ENCODE data around the gene CD52. TPM values are rescaled to one million over a fixed set of nuclear protein-coding genes. Genes with fewer than 3 reads are reported as not detected.
A peak's percentile ranks its signal among the peaks of the same experiment; 100 is the strongest.

Gene CD52
- total RNA-seq, 6 donors from 2014 or later: 74.4 to 437 (median 172) TPM

GRCh38 chr1:26321315-26322041 is 3.7 kb downstream of the CD52 start:
- TF ChIP-seq CTCF (IDR thresholded peaks at IDR 0.05) (peak; percentile 84 to 96 (median 94)), POLR2A (IDR thresholded peaks at IDR 0.05) (no peak)
- Histone ChIP-seq H3K36me3 (no peaks in the 10 kb centered on the region), H3K4me3 (no peak overlapping the region), H3K27me3 (no peaks in the 10 kb centered on the region), H3K9me3 (no peaks in the 10 kb centered on the region), H3K27ac (peak overlapping the region in 2 of 4 donors; percentile 18 to 25), H3K4me1 (peaks cover 10 to 21% (median 14%) of the 10 kb centered on the region in 4 donors)
- peak in 1 of 2 donors; percentile 94 for DNase-seq
- WGBS, 2 donors: 14 to 20% methylated on average over 12 to 16 of the region's 16 CpGs
- ATAC-seq (ENCODE audit: low FRiP score in 2 of 2): peak; percentile 91 to 94

GRCh38 chr1:26322042-26322331 is 4.2 kb downstream of the CD52 start:
- Histone ChIP-seq H3K4me3 (no peak overlapping the region), H3K36me3 (no peaks in the 10 kb centered on the region), H3K27me3 (no peaks in the 10 kb centered on the region), H3K4me1 (peaks cover 10 to 21% (median 14%) of the 10 kb centered on the region in 4 donors), H3K27ac (no peak overlapping the region), H3K9me3 (no peaks in the 10 kb centered on the region)
- TF ChIP-seq POLR2A (IDR thresholded peaks at IDR 0.05) (no peak), EP300 (IDR thresholded peaks at IDR 0.05) (no peak), CTCF (IDR thresholded peaks at IDR 0.05) (no peak), POLR2AphosphoS5 (IDR thresholded peaks at IDR 0.05) (no peak)
- ATAC-seq (ENCODE audit: low FRiP score in 2 of 2) (no peak), DNase-seq (no peak)
- WGBS, 2 donors: 69 to 77% methylated on average over 8 to 10 of the region's 10 CpGs

- WGBS, 2 donors: 91 to 95% methylated on average over 2 of the region's 2 CpGs
- no peak for TF ChIP-seq CTCF (IDR thresholded peaks at IDR 0.05)
- TF ChIP-seq EP300 (IDR thresholded peaks at IDR 0.05): no peak
- TF ChIP-seq POLR2A (IDR thresholded peaks at IDR 0.05): no peak
- no peak for TF ChIP-seq POLR2AphosphoS5 (IDR thresholded peaks at IDR 0.05)
- no peaks in the 10 kb centered on the region for H3K27me3 ChIP-seq
- H3K4me1 ChIP-seq: peaks cover 6 to 9% (median 8%) of the 10 kb centered on the region in 4 donors
- DNase-seq (no peak), ATAC-seq (ENCODE audit: low FRiP score in 2 of 2) (no peak)
- no peak overlapping the region for H3K4me3 ChIP-seq
- H3K9me3 ChIP-seq: no peaks in the 10 kb centered on the region
- no peak overlapping the region for H3K27ac ChIP-seq
- H3K36me3 ChIP-seq: no peaks in the 10 kb centered on the region
These were observed 5.6 kb downstream of the CD52 start for GRCh38 chr1:26323382-26323781.

- H3K9me3 ChIP-seq: no peaks in the 10 kb centered on the region
- peaks cover 6 to 9% (median 8%) of the 10 kb centered on the region in 4 donors for H3K4me1 ChIP-seq
- H3K36me3 ChIP-seq: no peaks in the 10 kb centered on the region
- no peaks in the 10 kb centered on the region for H3K27me3 ChIP-seq
- DNase-seq: no peak
- no peak overlapping the region for H3K27ac ChIP-seq
- no peak for ATAC-seq (ENCODE audit: low FRiP score in 2 of 2)
- no peak overlapping the region for H3K4me3 ChIP-seq
- 82 to 86% methylated on average over 3 of the region's 3 CpGs for WGBS, 2 donors
- no peak for TF ChIP-seq EP300 (IDR thresholded peaks at IDR 0.05)
- no peak for TF ChIP-seq POLR2AphosphoS5 (IDR thresholded peaks at IDR 0.05)
- TF ChIP-seq POLR2A (IDR thresholded peaks at IDR 0.05): no peak
- no peak for TF ChIP-seq CTCF (IDR thresholded peaks at IDR 0.05)
These were observed 6.8 kb downstream of the CD52 start for GRCh38 chr1:26324550-26324949.

- DNase-seq: no peak
- Histone ChIP-seq H3K27ac (no peak overlapping the region), H3K4me1 (no peaks in the 10 kb centered on the region), H3K9me3 (no peaks in the 10 kb centered on the region), H3K36me3 (no peaks in the 10 kb centered on the region), H3K27me3 (no peaks in the 10 kb centered on the region), H3K4me3 (no peak overlapping the region)
- WGBS, 2 donors: 80 to 83% methylated on average over 5 to 8 of the region's 8 CpGs
- no peak for TF ChIP-seq CTCF (IDR thresholded peaks at IDR 0.05)
- no peak for TF ChIP-seq POLR2A (IDR thresholded peaks at IDR 0.05)
- TF ChIP-seq EP300 (IDR thresholded peaks at IDR 0.05): no peak
- no peak for TF ChIP-seq POLR2AphosphoS5 (IDR thresholded peaks at IDR 0.05)
- ATAC-seq (ENCODE audit: low FRiP score in 2 of 2): no peak
These were observed 10.2 kb downstream of the CD52 start for GRCh38 chr1:26327956-26328362.

Data from upper lobe of left lung (tissue), 6 donors.